H7 (cell line): ENCODE measurements around the gene MNAT1. TPM values are rescaled to one million over a fixed set of nuclear protein-coding genes. Genes with fewer than 3 reads are reported as not detected.
"Not testable (repeated sequence)": the region's sequence is repeated elsewhere in the genome, so short reads cannot be mapped to it uniquely, and the experiment has no call there.

ENCODE experiments used
- DNase-seq: peaks from one replicate; pipeline ENCODE4 v3.0.0; 2012
- H3K27me3 ChIP-seq: 2 replicates; pipeline ENCODE4 v1.6.0; 2011; ENCODE audit warnings: mild to moderate bottlenecking, low read length; ENCODE audit not compliant: control insufficient read depth, insufficient read depth
- H3K36me3 ChIP-seq: replicated peaks from 2 replicates; pipeline ENCODE4 v1.5.1; 2011; ENCODE audit warnings: low read length; ENCODE audit not compliant: control insufficient read depth, insufficient read depth
- H3K4me3 ChIP-seq: 2 replicates; pipeline ENCODE4 v1.5.1; 2011; ENCODE audit warnings: low read depth, mild to moderate bottlenecking, control low read depth, low read length, moderate library complexity; ENCODE audit not compliant: insufficient read depth
- total RNA-seq: library from RNA; depleted of rRNA; stranded (reverse); fragments of >200 nt; shearing (Covaris generic); gene quantifications from 2 replicates; pipeline ENCODE4 v1.2.3, GENCODE V29; 2014

Gene MNAT1
- total RNA-seq, 1 experiment from 2014 or later, result 57.4 TPM

- H3K27me3 ChIP-seq, result no peaks in the 10 kb centered on the region
- peaks cover 10% of the 10 kb centered on the region for H3K36me3 ChIP-seq
- peak overlapping the region; percentile 98 for H3K4me3 ChIP-seq
- peak; percentile 67 for DNase-seq
Measured at GRCh38 chr14:60723116-60723906, 11.2 kb upstream of the MNAT1 start.

- Histone ChIP-seq H3K36me3 (peaks cover 6% of the 10 kb centered on the region), H3K4me3 (peak within 1 kb of the TSS; percentile 98), H3K27me3 (no peaks in the 10 kb centered on the region)
- DNase-seq, result peak; percentile 92
Measured at GRCh38 chr14:60723907-60724618, 10.5 kb upstream of the MNAT1 start, which contains the start of gene SIX4. TSS of gene SIX4 (minus strand) at chr14:60724351. CDS start at chr14:60724074, 277 bp downstream.

GRCh38 chr14:60731291-60731690, 3.3 kb upstream of the MNAT1 start:
- not testable (repeated sequence) for H3K36me3 ChIP-seq, H3K4me3 ChIP-seq, DNase-seq, H3K27me3 ChIP-seq

- DNase-seq, result no peak
- no peaks in the 10 kb centered on the region for H3K27me3 ChIP-seq
Measured at GRCh38 chr14:60732840-60733483, 1.6 kb upstream of the MNAT1 start.

GRCh38 chr14:60735416-60735815, 855 bp downstream of the MNAT1 start:
- no peak for DNase-seq
- peak overlapping the region; percentile 81 for H3K4me3 ChIP-seq
- H3K27me3 ChIP-seq, result no peaks in the 10 kb centered on the region
- no peaks in the 10 kb centered on the region for H3K36me3 ChIP-seq

More at GRCh38 chr14:60732840-60733483, 1.6 kb upstream of the MNAT1 start:
- no peak overlapping the region for H3K4me3 ChIP-seq
- no peaks in the 10 kb centered on the region for H3K36me3 ChIP-seq

- DNase-seq, result no peak
- Histone ChIP-seq H3K27me3 (no peaks in the 10 kb centered on the region), H3K4me3 (no peak overlapping the region), H3K36me3 (no peaks in the 10 kb centered on the region)
Measured at GRCh38 chr14:60736494-60736893, 1.9 kb downstream of the MNAT1 start.

- no peak for DNase-seq
- H3K36me3 ChIP-seq, result no peaks in the 10 kb centered on the region
- H3K27me3 ChIP-seq, result no peaks in the 10 kb centered on the region
- no peak overlapping the region for H3K4me3 ChIP-seq
Measured at GRCh38 chr14:60738843-60739508, 4.4 kb downstream of the MNAT1 start.

GRCh38 chr14:60744566-60744965, 10.0 kb downstream of the MNAT1 start:
- Histone ChIP-seq H3K27me3 (no peaks in the 10 kb centered on the region), H3K4me3 (no peak overlapping the region), H3K36me3 (no peaks in the 10 kb centered on the region)
- no peak for DNase-seq

GRCh38 chr14:60753264-60754119, 18.9 kb downstream of the MNAT1 start:
- no peak overlapping the region for H3K4me3 ChIP-seq
- no peak for DNase-seq

GRCh38 chr14:60756847-60757246, 22.3 kb downstream of the MNAT1 start:
- Histone ChIP-seq H3K4me3 (no peak overlapping the region), H3K36me3 (no peaks in the 10 kb centered on the region), H3K27me3 (no peaks in the 10 kb centered on the region)
- DNase-seq, result no peak

More at GRCh38 chr14:60753264-60754119, 18.9 kb downstream of the MNAT1 start:
- Histone ChIP-seq H3K36me3 (no peaks in the 10 kb centered on the region), H3K27me3 (no peaks in the 10 kb centered on the region)

- no peaks in the 10 kb centered on the region for H3K36me3 ChIP-seq
- no peak overlapping the region for H3K4me3 ChIP-seq
- H3K27me3 ChIP-seq, result no peaks in the 10 kb centered on the region
- no peak for DNase-seq
Measured at GRCh38 chr14:60757567-60758002, 23.0 kb downstream of the MNAT1 start.

- H3K4me3 ChIP-seq, result no peak overlapping the region
- H3K27me3 ChIP-seq, result no peaks in the 10 kb centered on the region
Measured at GRCh38 chr14:60758885-60759284, 24.3 kb downstream of the MNAT1 start.

GRCh38 chr14:60760209-60760608, 25.6 kb downstream of the MNAT1 start:
- Histone ChIP-seq H3K4me3 (no peak overlapping the region), H3K36me3 (no peaks in the 10 kb centered on the region), H3K27me3 (no peaks in the 10 kb centered on the region)
- no peak for DNase-seq

More at GRCh38 chr14:60758885-60759284, 24.3 kb downstream of the MNAT1 start:
- no peak for DNase-seq
- H3K36me3 ChIP-seq, result no peaks in the 10 kb centered on the region
